Measurements from ENCODE around the gene CHN2.

CHN2 gene

GRCh38 chr7:29360633-29361625 is 166.4 kb downstream of the CHN2 start:
- DNase-seq: no peak
- CTCF ChIA-PET: interaction anchor here (0.6 to 1.8 kb wide), 4 partner anchors 10 to 41 kb away, joined by 3 to 4 read pairs (median 3); no protein-coding TSS in a partner anchor

GRCh38 chr7:29362380-29362779 is 167.8 kb downstream of the CHN2 start:
- H3K9me3 ChIP-seq (ENCODE audit: control extremely low read depth in 1 of 5, control insufficient read depth in 4 of 5, insufficient read depth in 2 of 5, low read depth in 1 of 5, low read length in 4 of 5): no peaks in the 10 kb centered on the region
- H3K27me3 ChIP-seq (replicated peaks in 2 of 5; ENCODE audit: control insufficient read depth in 4 of 5, insufficient read depth in 5 of 5, low read length in 4 of 5): no peaks in the 10 kb centered on the region
- ChIA-PET POLR2A (no interaction called here), CTCF (interaction anchor here (1.0 to 1.5 kb wide), 2 partner anchors 9 to 47 kb away, joined by 3 read pairs; no protein-coding TSS in a partner anchor)
- peaks cover 0 to 3% (median 0%) of the 10 kb centered on the region in 4 experiments for H3K36me3 ChIP-seq (ENCODE audit: control insufficient read depth in 4 of 4, insufficient read depth in 4 of 4, low read length in 3 of 4)
- WGBS (ENCODE audit: insufficient coverage): 100% methylated on average over 2 of the region's 2 CpGs
- no peak for DNase-seq
- H3K4me3 ChIP-seq (ENCODE audit: control insufficient read depth in 1 of 7, extremely low read depth in 1 of 7, insufficient read depth in 4 of 7, low read depth in 2 of 7, low read length in 6 of 7): no peak overlapping the region
- no peak overlapping the region for H3K27ac ChIP-seq (ENCODE audit: insufficient read depth in 1 of 2, low read depth in 1 of 2, low read length in 2 of 2, poor library complexity in 1 of 2, severe bottlenecking in 2 of 2)
- H3K4me1 ChIP-seq (ENCODE audit: control extremely low read depth in 1 of 4, control insufficient read depth in 4 of 4, insufficient read depth in 4 of 4, low read length in 3 of 4): no peaks in the 10 kb centered on the region

More at GRCh38 chr7:29360633-29361625, 166.4 kb downstream of the CHN2 start:
- no peaks in the 10 kb centered on the region for H3K27me3 ChIP-seq (replicated peaks in 2 of 5; ENCODE audit: control insufficient read depth in 4 of 5, insufficient read depth in 5 of 5, low read length in 4 of 5)
- H3K27ac ChIP-seq (ENCODE audit: insufficient read depth in 1 of 2, low read depth in 1 of 2, low read length in 2 of 2, poor library complexity in 1 of 2, severe bottlenecking in 2 of 2): no peak overlapping the region
- no peak overlapping the region for H3K4me3 ChIP-seq (ENCODE audit: control insufficient read depth in 1 of 7, extremely low read depth in 1 of 7, insufficient read depth in 4 of 7, low read depth in 2 of 7, low read length in 6 of 7)
- peaks cover 0 to 3% (median under 1%) of the 10 kb centered on the region in 4 experiments for H3K36me3 ChIP-seq (ENCODE audit: control insufficient read depth in 4 of 4, insufficient read depth in 4 of 4, low read length in 3 of 4)
- H3K9me3 ChIP-seq (ENCODE audit: control extremely low read depth in 1 of 5, control insufficient read depth in 4 of 5, insufficient read depth in 2 of 5, low read depth in 1 of 5, low read length in 4 of 5): no peaks in the 10 kb centered on the region
- no peaks in the 10 kb centered on the region for H3K4me1 ChIP-seq (ENCODE audit: control extremely low read depth in 1 of 4, control insufficient read depth in 4 of 4, insufficient read depth in 4 of 4, low read length in 3 of 4)
- POLR2A ChIA-PET: no interaction called here
- 97% methylated on average over 4 of the region's 13 CpGs for WGBS (ENCODE audit: insufficient coverage)

- peaks cover 0 to 2% (median 0%) of the 10 kb centered on the region in 4 experiments for H3K36me3 ChIP-seq (ENCODE audit: control insufficient read depth in 4 of 4, insufficient read depth in 4 of 4, low read length in 3 of 4)
- CTCF ChIA-PET: no interaction called here
These were observed 169.3 kb downstream of the CHN2 start for GRCh38 chr7:29363636-29364425.

DNA sequence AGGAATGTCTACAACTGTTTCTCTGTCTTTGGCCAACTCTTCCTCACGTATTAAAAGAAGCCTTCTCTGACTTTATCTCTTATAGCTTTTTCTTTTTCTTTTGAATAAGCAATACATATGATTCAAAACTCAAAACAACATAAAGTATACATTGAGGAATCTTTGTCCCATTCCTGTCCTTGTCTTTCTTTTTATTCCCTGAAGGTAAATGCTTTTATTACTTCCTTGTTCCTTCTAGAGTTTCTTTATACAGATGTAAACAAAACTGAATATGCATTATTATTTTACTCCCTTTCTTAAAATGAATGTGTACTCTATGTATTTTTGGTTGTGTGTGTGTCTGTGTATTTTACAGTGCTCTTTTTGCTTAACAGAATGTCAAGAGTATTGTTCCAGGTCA is 170.1 kb downstream of the CHN2 start:
- WGBS (ENCODE audit: insufficient coverage): no CpG with 5 or more reads among the region's 1 CpG
- H3K9me3 ChIP-seq (ENCODE audit: control extremely low read depth in 1 of 5, control insufficient read depth in 4 of 5, insufficient read depth in 2 of 5, low read depth in 1 of 5, low read length in 4 of 5): no peaks in the 10 kb centered on the region
- no peaks in the 10 kb centered on the region for H3K4me1 ChIP-seq (ENCODE audit: control extremely low read depth in 1 of 4, control insufficient read depth in 4 of 4, insufficient read depth in 4 of 4, low read length in 3 of 4)
- no peak overlapping the region for H3K4me3 ChIP-seq (ENCODE audit: control insufficient read depth in 1 of 7, extremely low read depth in 1 of 7, insufficient read depth in 4 of 7, low read depth in 2 of 7, low read length in 6 of 7)
- no peak overlapping the region for H3K27ac ChIP-seq (ENCODE audit: insufficient read depth in 1 of 2, low read depth in 1 of 2, low read length in 2 of 2, poor library complexity in 1 of 2, severe bottlenecking in 2 of 2)
- ChIA-PET POLR2A (interaction anchor here (0.5 kb wide), 1 partner anchor 933 kb away, joined by 3 read pairs; no protein-coding TSS in a partner anchor), CTCF (no interaction called here)
- no peaks in the 10 kb centered on the region for H3K27me3 ChIP-seq (replicated peaks in 2 of 5; ENCODE audit: control insufficient read depth in 4 of 5, insufficient read depth in 5 of 5, low read length in 4 of 5)
- DNase-seq: no peak
- H3K36me3 ChIP-seq (ENCODE audit: control insufficient read depth in 4 of 4, insufficient read depth in 4 of 4, low read length in 3 of 4): peaks cover 0 to under 1% (median 0%) of the 10 kb centered on the region in 4 experiments

More at GRCh38 chr7:29363636-29364425, 169.3 kb downstream of the CHN2 start:
- H3K27ac ChIP-seq (ENCODE audit: insufficient read depth in 1 of 2, low read depth in 1 of 2, low read length in 2 of 2, poor library complexity in 1 of 2, severe bottlenecking in 2 of 2): no peak overlapping the region
- POLR2A ChIA-PET: no interaction called here
- H3K27me3 ChIP-seq (replicated peaks in 2 of 5; ENCODE audit: control insufficient read depth in 4 of 5, insufficient read depth in 5 of 5, low read length in 4 of 5): no peaks in the 10 kb centered on the region
- no peak for DNase-seq
- H3K4me3 ChIP-seq (ENCODE audit: control insufficient read depth in 1 of 7, extremely low read depth in 1 of 7, insufficient read depth in 4 of 7, low read depth in 2 of 7, low read length in 6 of 7): no peak overlapping the region
- WGBS (ENCODE audit: insufficient coverage): 100% methylated on average over 1 of the region's 3 CpGs
- no peaks in the 10 kb centered on the region for H3K9me3 ChIP-seq (ENCODE audit: control extremely low read depth in 1 of 5, control insufficient read depth in 4 of 5, insufficient read depth in 2 of 5, low read depth in 1 of 5, low read length in 4 of 5)
- H3K4me1 ChIP-seq (ENCODE audit: control extremely low read depth in 1 of 4, control insufficient read depth in 4 of 4, insufficient read depth in 4 of 4, low read length in 3 of 4): no peaks in the 10 kb centered on the region

- Histone ChIP-seq H3K4me3 (ENCODE audit: control insufficient read depth in 1 of 7, extremely low read depth in 1 of 7, insufficient read depth in 4 of 7, low read depth in 2 of 7, low read length in 6 of 7) (no peak overlapping the region), H3K27ac (ENCODE audit: insufficient read depth in 1 of 2, low read depth in 1 of 2, low read length in 2 of 2, poor library complexity in 1 of 2, severe bottlenecking in 2 of 2) (no peak overlapping the region), H3K27me3 (replicated peaks in 2 of 5; ENCODE audit: control insufficient read depth in 4 of 5, insufficient read depth in 5 of 5, low read length in 4 of 5) (no peaks in the 10 kb centered on the region), H3K36me3 (ENCODE audit: control insufficient read depth in 4 of 4, insufficient read depth in 4 of 4, low read length in 3 of 4) (peaks cover 0 to 2% (median 0%) of the 10 kb centered on the region in 4 experiments), H3K4me1 (ENCODE audit: control extremely low read depth in 1 of 4, control insufficient read depth in 4 of 4, insufficient read depth in 4 of 4, low read length in 3 of 4) (no peaks in the 10 kb centered on the region), H3K9me3 (ENCODE audit: control extremely low read depth in 1 of 5, control insufficient read depth in 4 of 5, insufficient read depth in 2 of 5, low read depth in 1 of 5, low read length in 4 of 5) (no peaks in the 10 kb centered on the region)
- ChIA-PET POLR2A (no interaction called here), CTCF (no interaction called here)
- no peak for DNase-seq
- 100% methylated on average over 1 of the region's 1 CpG for WGBS (ENCODE audit: insufficient coverage)
These were observed 170.8 kb downstream of the CHN2 start for GRCh38 chr7:29365423-29365822.

GRCh38 chr7:29367784-29368183 is 173.2 kb downstream of the CHN2 start:
- ChIA-PET CTCF (no interaction called here), POLR2A (no interaction called here)
- no peak for DNase-seq
- H3K4me3 ChIP-seq (ENCODE audit: control insufficient read depth in 1 of 7, extremely low read depth in 1 of 7, insufficient read depth in 4 of 7, low read depth in 2 of 7, low read length in 6 of 7): no peak overlapping the region
- no peaks in the 10 kb centered on the region for H3K9me3 ChIP-seq (ENCODE audit: control extremely low read depth in 1 of 5, control insufficient read depth in 4 of 5, insufficient read depth in 2 of 5, low read depth in 1 of 5, low read length in 4 of 5)
- H3K27ac ChIP-seq (ENCODE audit: insufficient read depth in 1 of 2, low read depth in 1 of 2, low read length in 2 of 2, poor library complexity in 1 of 2, severe bottlenecking in 2 of 2): no peak overlapping the region
- H3K36me3 ChIP-seq (ENCODE audit: control insufficient read depth in 4 of 4, insufficient read depth in 4 of 4, low read length in 3 of 4): peaks cover 0 to 2% (median under 1%) of the 10 kb centered on the region in 4 experiments
- WGBS (ENCODE audit: insufficient coverage): no CpG with 5 or more reads among the region's 3 CpGs
- no peaks in the 10 kb centered on the region for H3K27me3 ChIP-seq (replicated peaks in 2 of 5; ENCODE audit: control insufficient read depth in 4 of 5, insufficient read depth in 5 of 5, low read length in 4 of 5)
- no peaks in the 10 kb centered on the region for H3K4me1 ChIP-seq (ENCODE audit: control extremely low read depth in 1 of 4, control insufficient read depth in 4 of 4, insufficient read depth in 4 of 4, low read length in 3 of 4)

All from common myeloid progenitor, CD34-positive (primary cell).